ENCODE results near the gene POLR3B. TPM values are rescaled to one million over a fixed set of nuclear protein-coding genes. Genes with fewer than 3 reads are reported as not detected.

Gene POLR3B
- total and polyA plus RNA-seq, 2 of the 13 experiments (the other 11 are each of a cell fraction or from before 2014, with no cell fraction given), result 4.8 to 13.1 TPM

DNA sequence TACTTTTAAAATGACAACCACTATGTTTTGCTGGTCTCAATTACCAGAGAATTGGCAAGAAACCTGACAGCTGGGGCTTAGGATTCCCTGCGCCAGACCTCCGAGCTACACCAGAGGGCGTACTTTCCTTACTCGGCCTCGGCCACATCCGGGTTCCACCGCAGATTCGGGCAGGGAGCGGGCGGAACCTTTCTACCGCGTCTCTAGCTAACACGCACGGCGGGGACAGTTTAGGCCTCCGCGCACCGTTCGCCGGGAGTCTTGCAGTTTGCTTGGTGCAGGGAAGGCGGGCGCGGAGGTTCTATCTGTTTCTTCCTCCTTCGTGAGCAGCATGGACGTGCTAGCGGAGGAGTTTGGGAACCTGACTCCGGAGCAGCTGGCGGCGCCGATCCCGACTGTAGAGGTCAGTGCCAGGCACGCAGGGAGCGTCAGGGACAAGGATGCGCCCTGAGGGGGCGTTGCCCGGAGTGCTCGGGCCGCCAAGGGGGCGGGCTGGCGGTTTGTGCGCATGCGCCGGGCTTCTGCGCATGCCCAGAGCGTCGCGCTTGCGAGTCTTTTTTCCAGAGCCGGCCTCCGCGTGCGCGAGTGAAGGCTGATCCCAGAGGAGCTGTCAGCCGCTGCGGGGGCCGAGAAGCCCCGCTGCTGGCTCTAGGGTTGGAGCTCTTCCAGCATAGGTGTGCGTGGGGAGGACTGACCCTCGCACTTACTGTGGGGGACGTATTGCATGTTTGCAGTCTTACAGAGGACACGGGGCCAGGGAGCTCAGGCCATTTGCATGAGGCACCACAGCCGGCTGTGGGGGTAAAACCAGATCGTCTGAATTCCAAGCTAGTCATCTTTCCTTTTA, at the start of gene POLR3B (continued):
- TF ChIP-seq, protein P1, sequence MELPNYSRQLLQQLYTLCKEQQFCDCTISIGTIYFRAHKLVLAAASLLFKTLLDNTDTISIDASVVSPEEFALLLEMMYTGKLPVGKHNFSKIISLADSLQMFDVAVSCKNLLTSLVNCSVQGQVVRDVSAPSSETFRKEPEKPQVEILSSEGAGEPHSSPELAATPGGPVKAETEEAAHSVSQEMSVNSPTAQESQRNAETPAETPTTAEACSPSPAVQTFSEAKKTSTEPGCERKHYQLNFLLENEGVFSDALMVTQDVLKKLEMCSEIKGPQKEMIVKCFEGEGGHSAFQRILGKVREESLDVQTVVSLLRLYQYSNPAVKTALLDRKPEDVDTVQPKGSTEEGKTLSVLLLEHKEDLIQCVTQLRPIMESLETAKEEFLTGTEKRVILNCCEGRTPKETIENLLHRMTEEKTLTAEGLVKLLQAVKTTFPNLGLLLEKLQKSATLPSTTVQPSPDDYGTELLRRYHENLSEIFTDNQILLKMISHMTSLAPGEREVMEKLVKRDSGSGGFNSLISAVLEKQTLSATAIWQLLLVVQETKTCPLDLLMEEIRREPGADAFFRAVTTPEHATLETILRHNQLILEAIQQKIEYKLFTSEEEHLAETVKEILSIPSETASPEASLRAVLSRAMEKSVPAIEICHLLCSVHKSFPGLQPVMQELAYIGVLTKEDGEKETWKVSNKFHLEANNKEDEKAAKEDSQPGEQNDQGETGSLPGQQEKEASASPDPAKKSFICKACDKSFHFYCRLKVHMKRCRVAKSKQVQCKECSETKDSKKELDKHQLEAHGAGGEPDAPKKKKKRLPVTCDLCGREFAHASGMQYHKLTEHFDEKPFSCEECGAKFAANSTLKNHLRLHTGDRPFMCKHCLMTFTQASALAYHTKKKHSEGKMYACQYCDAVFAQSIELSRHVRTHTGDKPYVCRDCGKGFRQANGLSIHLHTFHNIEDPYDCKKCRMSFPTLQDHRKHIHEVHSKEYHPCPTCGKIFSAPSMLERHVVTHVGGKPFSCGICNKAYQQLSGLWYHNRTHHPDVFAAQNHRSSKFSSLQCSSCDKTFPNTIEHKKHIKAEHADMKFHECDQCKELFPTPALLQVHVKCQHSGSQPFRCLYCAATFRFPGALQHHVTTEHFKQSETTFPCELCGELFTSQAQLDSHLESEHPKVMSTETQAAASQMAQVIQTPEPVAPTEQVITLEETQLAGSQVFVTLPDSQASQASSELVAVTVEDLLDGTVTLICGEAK (IDR thresholded peaks at IDR 0.05), result peak; percentile 42
- TF ChIP-seq, protein P1 (CRISPR knock-in tag; IDR thresholded peaks at IDR 0.05), result peak; percentile 88
- TF ChIP-seq, protein P2, sequence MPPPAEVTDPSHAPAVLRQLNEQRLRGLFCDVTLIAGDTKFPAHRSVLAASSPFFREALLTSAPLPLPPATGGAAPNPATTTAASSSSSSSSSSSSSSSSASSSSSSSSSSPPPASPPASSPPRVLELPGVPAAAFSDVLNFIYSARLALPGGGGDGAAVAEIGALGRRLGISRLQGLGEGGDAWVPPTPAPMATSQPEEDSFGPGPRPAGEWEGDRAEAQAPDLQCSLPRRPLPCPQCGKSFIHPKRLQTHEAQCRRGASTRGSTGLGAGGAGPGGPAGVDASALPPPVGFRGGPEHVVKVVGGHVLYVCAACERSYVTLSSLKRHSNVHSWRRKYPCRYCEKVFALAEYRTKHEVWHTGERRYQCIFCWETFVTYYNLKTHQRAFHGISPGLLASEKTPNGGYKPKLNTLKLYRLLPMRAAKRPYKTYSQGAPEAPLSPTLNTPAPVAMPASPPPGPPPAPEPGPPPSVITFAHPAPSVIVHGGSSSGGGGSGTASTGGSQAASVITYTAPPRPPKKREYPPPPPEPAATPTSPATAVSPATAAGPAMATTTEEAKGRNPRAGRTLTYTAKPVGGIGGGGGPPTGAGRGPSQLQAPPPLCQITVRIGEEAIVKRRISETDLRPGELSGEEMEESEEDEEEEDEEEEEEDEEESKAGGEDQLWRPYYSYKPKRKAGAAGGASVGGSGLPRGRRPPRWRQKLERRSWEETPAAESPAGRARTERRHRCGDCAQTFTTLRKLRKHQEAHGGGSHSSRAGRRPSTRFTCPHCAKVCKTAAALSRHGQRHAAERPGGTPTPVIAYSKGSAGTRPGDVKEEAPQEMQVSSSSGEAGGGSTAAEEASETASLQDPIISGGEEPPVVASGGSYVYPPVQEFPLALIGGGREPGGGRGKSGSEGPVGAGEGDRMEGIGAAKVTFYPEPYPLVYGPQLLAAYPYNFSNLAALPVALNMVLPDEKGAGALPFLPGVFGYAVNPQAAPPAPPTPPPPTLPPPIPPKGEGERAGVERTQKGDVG (CRISPR knock-in tag; IDR thresholded peaks at IDR 0.05; ENCODE audit: borderline replicate concordance), result peak; percentile 56; the same call in 1 of the 2 replicates
- peak; percentile 37; the same call in 1 of the 2 replicates for TF ChIP-seq HNF4A (CRISPR knock-in tag; IDR thresholded peaks at IDR 0.05)
- TF ChIP-seq DNMT1 (CRISPR knock-in tag; IDR thresholded peaks at IDR 0.05), result no peak
- TF ChIP-seq, protein P3, sequence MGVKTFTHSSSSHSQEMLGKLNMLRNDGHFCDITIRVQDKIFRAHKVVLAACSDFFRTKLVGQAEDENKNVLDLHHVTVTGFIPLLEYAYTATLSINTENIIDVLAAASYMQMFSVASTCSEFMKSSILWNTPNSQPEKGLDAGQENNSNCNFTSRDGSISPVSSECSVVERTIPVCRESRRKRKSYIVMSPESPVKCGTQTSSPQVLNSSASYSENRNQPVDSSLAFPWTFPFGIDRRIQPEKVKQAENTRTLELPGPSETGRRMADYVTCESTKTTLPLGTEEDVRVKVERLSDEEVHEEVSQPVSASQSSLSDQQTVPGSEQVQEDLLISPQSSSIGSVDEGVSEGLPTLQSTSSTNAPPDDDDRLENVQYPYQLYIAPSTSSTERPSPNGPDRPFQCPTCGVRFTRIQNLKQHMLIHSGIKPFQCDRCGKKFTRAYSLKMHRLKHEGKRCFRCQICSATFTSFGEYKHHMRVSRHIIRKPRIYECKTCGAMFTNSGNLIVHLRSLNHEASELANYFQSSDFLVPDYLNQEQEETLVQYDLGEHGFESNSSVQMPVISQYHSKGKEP (CRISPR knock-in tag; IDR thresholded peaks at IDR 0.05), result no peak; the same call in none of the 2 replicates
- 0 out of 2 replicates have a peak, but pooled peaks have one; percentile 71 for TF ChIP-seq ZNF30 (CRISPR knock-in tag; IDR thresholded peaks at IDR 0.05)
- peak; percentile 83 for TF ChIP-seq ZNF781 (CRISPR knock-in tag; IDR thresholded peaks at IDR 0.05; ENCODE audit: borderline replicate concordance, not compliant biosample characterization)
- no peak; the same call in 1 of the 2 replicates for TF ChIP-seq GLI4 (CRISPR knock-in tag; IDR thresholded peaks at IDR 0.05; ENCODE audit: borderline replicate concordance)
- peak; percentile 91; the same call in 1 of the 2 replicates for TF ChIP-seq ZNF737 (CRISPR knock-in tag; IDR thresholded peaks at IDR 0.05; ENCODE audit: borderline replicate concordance)
- TF ChIP-seq, protein P4, sequence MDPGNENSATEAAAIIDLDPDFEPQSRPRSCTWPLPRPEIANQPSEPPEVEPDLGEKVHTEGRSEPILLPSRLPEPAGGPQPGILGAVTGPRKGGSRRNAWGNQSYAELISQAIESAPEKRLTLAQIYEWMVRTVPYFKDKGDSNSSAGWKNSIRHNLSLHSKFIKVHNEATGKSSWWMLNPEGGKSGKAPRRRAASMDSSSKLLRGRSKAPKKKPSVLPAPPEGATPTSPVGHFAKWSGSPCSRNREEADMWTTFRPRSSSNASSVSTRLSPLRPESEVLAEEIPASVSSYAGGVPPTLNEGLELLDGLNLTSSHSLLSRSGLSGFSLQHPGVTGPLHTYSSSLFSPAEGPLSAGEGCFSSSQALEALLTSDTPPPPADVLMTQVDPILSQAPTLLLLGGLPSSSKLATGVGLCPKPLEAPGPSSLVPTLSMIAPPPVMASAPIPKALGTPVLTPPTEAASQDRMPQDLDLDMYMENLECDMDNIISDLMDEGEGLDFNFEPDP (CRISPR knock-in tag; conservative IDR thresholded peaks at IDR 0.05), result 0 out of 2 replicates have a peak, but pooled peaks have one; percentile 28
- no peak; the same call in 1 of the 2 replicates for TF ChIP-seq ZFP1 (CRISPR knock-in tag; IDR thresholded peaks at IDR 0.05)
